A673 (cell line): ENCODE results near the gene ZNF460. TPM values are rescaled to one million over a fixed set of nuclear protein-coding genes. Genes with fewer than 3 reads are reported as not detected.
"Not testable (repeated sequence)": the region's sequence is repeated elsewhere in the genome, so short reads cannot be mapped to it uniquely, and the experiment has no call there.

Experiments
- BruUV-seq: library from RNA; stranded (reverse); fragments of 400-500 nt; replicated peaks from 2 replicates; lab custom pipeline; 2021; lab: Mats Ljungman, UMichigan
- CTCF ChIA-PET: fragments of 300-600 bp; sonication (Branson Sonifier 250); formaldehyde crosslinking; loops from one replicate; lab custom pipeline; 2022; ENCODE audit warnings: antibody characterized with exemption; lab: Charles Lee
- POLR2A ChIA-PET: fragments of 300-600 bp; sonication (Branson Sonifier 250); formaldehyde crosslinking; loops from one replicate; lab custom pipeline; 2022; ENCODE audit warnings: antibody characterized with exemption; ENCODE audit not compliant: low non-redundant PET; lab: Charles Lee
- DNase-seq: peaks from one replicate; pipeline ENCODE4 v3.0.0-alpha.2; 2015; ENCODE audit warnings: low spot score
- H3K27ac ChIP-seq: fragments of 200-600 bp; sonication (generic); 2 replicates; pipeline ENCODE4 v1.5.1; 2016; ENCODE audit warnings: mixed run types, low read depth, mild to moderate bottlenecking, mixed read lengths, antibody characterized with exemption, low read length; ENCODE audit not compliant: poor library complexity, severe bottlenecking
- H3K27me3 ChIP-seq: fragments of 200-600 bp; sonication (generic); replicated peaks from 2 replicates; pipeline ENCODE4 v1.6.1; 2017; ENCODE audit warnings: mixed run types, low read depth, mild to moderate bottlenecking, mixed read lengths, antibody characterized with exemption, low read length; ENCODE audit not compliant: insufficient read depth, poor library complexity
- H3K36me3 ChIP-seq: fragments of 200-600 bp; sonication (generic); 2 replicates; pipeline ENCODE4 v1.6.1; 2016; ENCODE audit warnings: mixed run types, mild to moderate bottlenecking, mixed read lengths, antibody characterized with exemption, low read length; ENCODE audit not compliant: insufficient read depth, poor library complexity, severe bottlenecking
- H3K4me1 ChIP-seq: fragments of 200-600 bp; sonication (generic); 2 replicates; pipeline ENCODE4 v1.6.1; 2017; ENCODE audit warnings: mixed run types, mild to moderate bottlenecking, mixed read lengths, antibody characterized with exemption, low read length; ENCODE audit not compliant: insufficient read depth, poor library complexity, severe bottlenecking
- H3K4me3 ChIP-seq: fragments of 200-600 bp; sonication (generic); 2 replicates; pipeline ENCODE4 v1.5.1; 2016; ENCODE audit warnings: low read depth, mixed run types, mild to moderate bottlenecking, mixed read lengths, low read length; ENCODE audit not compliant: poor library complexity, severe bottlenecking
- H3K9me3 ChIP-seq: fragments of 200-600 bp; sonication (generic); 2 replicates; pipeline ENCODE4 v1.6.1; 2016; ENCODE audit warnings: mixed run types, low read depth, mild to moderate bottlenecking, mixed read lengths, antibody characterized with exemption, low read length; ENCODE audit not compliant: poor library complexity, severe bottlenecking
- EZH2 ChIP-seq: fragments of 200-600 bp; sonication (generic); IDR thresholded peaks from 2 replicates; pipeline ENCODE4 v1.6.1; 2017; ENCODE audit warnings: borderline replicate concordance, low read depth, mild to moderate bottlenecking, mixed read lengths, antibody characterized with exemption, low read length; ENCODE audit not compliant: poor library complexity, severe bottlenecking
- intact Hi-C: fragments of 100-400 bp; cut with micrococcal nuclease; formaldehyde crosslinking; loops from one replicate; pipeline ENCODE4 v1.10.0; 2022; ENCODE audit not compliant: unreplicated experiment
- total RNA-seq: library from RNA; stranded (reverse); gene quantifications from 2 replicates; pipeline ENCODE4 v1.2.3, GENCODE V29; 2021
- TF ChIP-seq, protein P1 (sequence below): fragments of 300-800, 200-600 bp; sonication (generic); conservative IDR thresholded peaks from 2 replicates; pipeline ENCODE4 v1.5.1; 2017; ENCODE audit warnings: low read depth, mild to moderate bottlenecking, antibody characterized with exemption, low read length, moderate library complexity, mixed read lengths

Gene ZNF460
- total RNA-seq, 1 experiment from 2014 or later = 58.4 TPM

- H3K4me1 ChIP-seq = peaks cover 9% of the 10 kb centered on the region
- POLR2A ChIA-PET = interaction anchor here (0.6 kb wide), 1 partner anchor 89 kb away, joined by 15 read pairs; no protein-coding TSS in a partner anchor
- H3K27me3 ChIP-seq = no peaks in the 10 kb centered on the region
- DNase-seq = no peak
- no peak for TF ChIP-seq EZH2
- TF ChIP-seq, protein P1, sequence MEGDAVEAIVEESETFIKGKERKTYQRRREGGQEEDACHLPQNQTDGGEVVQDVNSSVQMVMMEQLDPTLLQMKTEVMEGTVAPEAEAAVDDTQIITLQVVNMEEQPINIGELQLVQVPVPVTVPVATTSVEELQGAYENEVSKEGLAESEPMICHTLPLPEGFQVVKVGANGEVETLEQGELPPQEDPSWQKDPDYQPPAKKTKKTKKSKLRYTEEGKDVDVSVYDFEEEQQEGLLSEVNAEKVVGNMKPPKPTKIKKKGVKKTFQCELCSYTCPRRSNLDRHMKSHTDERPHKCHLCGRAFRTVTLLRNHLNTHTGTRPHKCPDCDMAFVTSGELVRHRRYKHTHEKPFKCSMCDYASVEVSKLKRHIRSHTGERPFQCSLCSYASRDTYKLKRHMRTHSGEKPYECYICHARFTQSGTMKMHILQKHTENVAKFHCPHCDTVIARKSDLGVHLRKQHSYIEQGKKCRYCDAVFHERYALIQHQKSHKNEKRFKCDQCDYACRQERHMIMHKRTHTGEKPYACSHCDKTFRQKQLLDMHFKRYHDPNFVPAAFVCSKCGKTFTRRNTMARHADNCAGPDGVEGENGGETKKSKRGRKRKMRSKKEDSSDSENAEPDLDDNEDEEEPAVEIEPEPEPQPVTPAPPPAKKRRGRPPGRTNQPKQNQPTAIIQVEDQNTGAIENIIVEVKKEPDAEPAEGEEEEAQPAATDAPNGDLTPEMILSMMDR = no peak
- H3K9me3 ChIP-seq = no peaks in the 10 kb centered on the region
- intact Hi-C loops = no loop called here
- no peak overlapping the region for H3K27ac ChIP-seq
- no TSS peak for BruUV-seq
- CTCF ChIA-PET = no interaction called here
- H3K4me3 ChIP-seq = no peak overlapping the region
- H3K36me3 ChIP-seq = peaks cover 17% of the 10 kb centered on the region
Observed at GRCh38 chr19:57245959-57246358, 34.3 kb upstream of the ZNF460 start.

GRCh38 chr19:57248646-57249045 is 31.6 kb upstream of the ZNF460 start:
- CTCF ChIA-PET = no interaction called here
- no peak for DNase-seq

GRCh38 chr19:57249329-57249728 is 31.0 kb upstream of the ZNF460 start:
- BruUV-seq = no TSS peak
- TF ChIP-seq EZH2 = no peak
- TF ChIP-seq, protein P1 = no peak
- Histone ChIP-seq H3K36me3 (peaks cover 33% of the 10 kb centered on the region), H3K27me3 (no peaks in the 10 kb centered on the region), H3K27ac (no peak overlapping the region), H3K4me3 (no peak overlapping the region), H3K4me1 (no peaks in the 10 kb centered on the region), H3K9me3 (no peaks in the 10 kb centered on the region)
- ChIA-PET POLR2A (no interaction called here), CTCF (no interaction called here)
- DNase-seq = no peak
- intact Hi-C loops = no loop called here

More at GRCh38 chr19:57248646-57249045, 31.6 kb upstream of the ZNF460 start:
- POLR2A ChIA-PET = no interaction called here
- no TSS peak for BruUV-seq
- Histone ChIP-seq H3K4me1 (no peaks in the 10 kb centered on the region), H3K27me3 (no peaks in the 10 kb centered on the region), H3K36me3 (peaks cover 28% of the 10 kb centered on the region), H3K9me3 (no peaks in the 10 kb centered on the region), H3K4me3 (no peak overlapping the region), H3K27ac (no peak overlapping the region)
- intact Hi-C loops = no loop called here
- TF ChIP-seq, protein P1 = no peak
- TF ChIP-seq EZH2 = no peak

- H3K9me3 ChIP-seq, DNase-seq, H3K27ac ChIP-seq, H3K4me3 ChIP-seq, POLR2A ChIA-PET, H3K27me3 ChIP-seq, CTCF ChIA-PET, intact Hi-C loops, BruUV-seq, H3K4me1 ChIP-seq: not testable (repeated sequence)
- H3K36me3 ChIP-seq = peaks cover 32% of the 10 kb centered on the region
Observed at GRCh38 chr19:57253767-57254166, 26.5 kb upstream of the ZNF460 start.
